A549 (cell line): ENCODE measurements around the gene CREB5. TPM values are rescaled to one million over a fixed set of nuclear protein-coding genes. Genes with fewer than 3 reads are reported as not detected.

Source experiments
- ATAC-seq, 2 experiments: fragments of 200-7000 bp in 1 of 2; fragments of >200 bp in 1 of 2; cut with Nextera tagmentation in 1 of 2; cut with Tn5 transposase in 1 of 2; 3 replicates each; pipeline versions ENCODE4 v1.8.0 to v1.9.1; 2018 to 2020; ENCODE audit warnings: mild to moderate bottlenecking in 1 of 2, moderate library complexity in 1 of 2
- CTCF ChIA-PET: fragments of 300-600 bp; sonication (Branson Sonifier 250); formaldehyde crosslinking; extraction: SDS; loops from one replicate; lab custom pipeline; 2021; ENCODE audit warnings: antibody characterized with exemption, inconsistent platforms; lab: Yijun Ruan, JAX
- POLR2A ChIA-PET: fragments of 350-600 bp; formaldehyde crosslinking; extraction: SDS; loops from one replicate; lab custom pipeline; 2021; ENCODE audit warnings: antibody characterized with exemption, inconsistent platforms; lab: Yijun Ruan, JAX
- DNase-seq, 2 experiments: peaks; one replicate each; pipeline versions ENCODE4 v3.0.0 to v3.0.0-alpha.2; 2011 to 2016; ENCODE audit warnings: low read depth in 1 of 2, low spot score in 1 of 2
- FAIRE-seq: peaks from 2 replicates; lab custom pipeline; 2011; peaks lifted over from hg19 to GRCh38; lab: Jason Lieb, UNC
- H3K27ac ChIP-seq, 2 experiments: fragments of >200 bp; sonication (Bioruptor Twin); formaldehyde crosslinking; 3 replicates each; pipeline ENCODE4 v1.5.1; 2016 to 2017
- H3K4me1 ChIP-seq: fragments of >200 bp; sonication (Bioruptor Twin); formaldehyde crosslinking; 3 replicates; pipeline ENCODE4 v1.6.1; 2016
- H3K4me2 ChIP-seq: fragments of >200 bp; sonication (Bioruptor Twin); formaldehyde crosslinking; 3 replicates; pipeline ENCODE4 v1.6.1; 2016
- H3K4me3 ChIP-seq: fragments of >200 bp; sonication (Bioruptor Twin); formaldehyde crosslinking; 3 replicates; pipeline ENCODE4 v1.5.1; 2016
- H3K9me3 ChIP-seq: fragments of >200 bp; sonication (Bioruptor Twin); formaldehyde crosslinking; 3 replicates; pipeline ENCODE4 v1.6.1; 2016
- CHD4 ChIP-seq: fragments of 200-600 bp; sonication (generic); IDR thresholded peaks from 2 replicates; pipeline ENCODE4 v1.6.1; 2016; ENCODE audit warnings: antibody characterized with exemption, mild to moderate bottlenecking, borderline replicate concordance
- ESRRA ChIP-seq: fragments of 150-350 bp; IDR thresholded peaks from 2 replicates; pipeline ENCODE4 v1.6.1; 2014; ENCODE audit warnings: mild to moderate bottlenecking, low read length, borderline replicate concordance
- GATA3 ChIP-seq: IDR thresholded peaks from 2 replicates; pipeline ENCODE4 v1.6.1; 2012; ENCODE audit warnings: borderline replicate concordance
- HDAC2 ChIP-seq: fragments of 200-600 bp; sonication (generic); IDR thresholded peaks from 2 replicates; pipeline ENCODE4 v1.6.1; 2016
- HEYL ChIP-seq: fragments of 250-450 bp; sonication (Bioruptor Pico); IDR thresholded peaks from 2 replicates; pipeline ENCODE4 v1.8.0; 2021; ENCODE audit warnings: mild to moderate bottlenecking, moderate library complexity
- JUNB ChIP-seq: fragments of >200 bp; sonication (Bioruptor Twin); formaldehyde crosslinking; IDR thresholded peaks from 2 replicates; pipeline ENCODE4 v1.6.1; 2016
- MAFK ChIP-seq: fragments of 450-650 bp; IDR thresholded peaks from 2 replicates; pipeline ENCODE4 v1.6.1; 2014; ENCODE audit not compliant: partially characterized antibody
- MYC ChIP-seq: IDR thresholded peaks from 2 replicates; pipeline ENCODE4 v1.6.1; 2012; ENCODE audit warnings: mild to moderate bottlenecking, inconsistent platforms, low read length, improper control_type of control experiment, borderline replicate concordance
- NPAS2 ChIP-seq: fragments of 250-450 bp; sonication (Bioruptor Pico); IDR thresholded peaks from 2 replicates; pipeline ENCODE4 v1.8.0; 2022; ENCODE audit warnings: mild to moderate bottlenecking, moderate library complexity, borderline replicate concordance
- NR3C1 ChIP-seq: fragments of >200 bp; sonication (Bioruptor Twin); formaldehyde crosslinking; IDR thresholded peaks from 3 replicates; pipeline ENCODE4 v1.6.1; 2017
- PHF8 ChIP-seq: fragments of 200-600 bp; sonication (generic); IDR thresholded peaks from 2 replicates; pipeline ENCODE4 v1.6.1; 2016; ENCODE audit warnings: low read depth, mild to moderate bottlenecking, antibody characterized with exemption, moderate library complexity, borderline replicate concordance
- POLR2A ChIP-seq: IDR thresholded peaks from 2 replicates; pipeline ENCODE4 v1.6.1; 2012; ENCODE audit warnings: mild to moderate bottlenecking, low read length
- POLR2AphosphoS2 ChIP-seq: conservative IDR thresholded peaks from 2 replicates; pipeline ENCODE4 v1.6.1; 2012; ENCODE audit warnings: low read length, improper control_type of control experiment, inconsistent platforms
- RAD21 ChIP-seq, 2 experiments: fragments of >200 bp in 1 of 2; sonication (Bioruptor Twin) in 1 of 2; formaldehyde crosslinking in 1 of 2; IDR thresholded peaks in 1 of 2; conservative IDR thresholded peaks in 1 of 2; 2 replicates in 1 of 2; 3 replicates in 1 of 2; pipeline ENCODE4 v1.6.1; 2012 to 2018; ENCODE audit warnings: inconsistent platforms in 1 of 2
- RCOR1 ChIP-seq: fragments of 150-350 bp; IDR thresholded peaks from 2 replicates; pipeline ENCODE4 v1.6.1; 2014; ENCODE audit warnings: antibody characterized with exemption, low read length, low read depth
- TFCP2L1 ChIP-seq: fragments of 250-450 bp; sonication (Bioruptor Pico); IDR thresholded peaks from 2 replicates; pipeline ENCODE4 v1.5.0; 2021; ENCODE audit warnings: mild to moderate bottlenecking
- TP53 ChIP-seq: fragments of 250-450 bp; sonication (Bioruptor Pico); IDR thresholded peaks from 2 replicates; pipeline ENCODE4 v1.5.0; 2021; ENCODE audit warnings: mild to moderate bottlenecking, moderate library complexity
- ZNF302 ChIP-seq: fragments of 250-450 bp; sonication (Bioruptor Pico); IDR thresholded peaks from 2 replicates; pipeline ENCODE4 v1.9.0; 2021; ENCODE audit warnings: inconsistent platforms, mild to moderate bottlenecking, moderate library complexity
- WGBS: methylation state at CpG from one replicate; pipeline ENCODE4 v1.1.6; 2017; ENCODE audit errors: missing lambda C conversion rate; 5-methylcytosine and 5-hydroxymethylcytosine counted together
- polyA plus RNA-seq, 4 experiments: library from polyadenylated mRNA; depleted of rRNA in 3 of 4; stranded (reverse); fragments of >200 nt; fragmentation: RNase III in 1 of 4; extraction: RNeasy Plus Mini Kit Qiagen cat#74134 plus additional on column Dnase treatment in 1 of 4; gene quantifications; 2 replicates in 3 of 4; 3 replicates in 1 of 4; pipeline ENCODE4 v1.2.3, GENCODE V29; 2011 to 2017
- TF ChIP-seq, protein P1 (sequence below): fragments of 200-600 bp; sonication (generic); IDR thresholded peaks from 2 replicates; pipeline ENCODE4 v1.6.1; 2016; ENCODE audit warnings: antibody characterized with exemption, mild to moderate bottlenecking, moderate library complexity
- TF ChIP-seq, protein P2 (sequence below): fragments of >200 bp; sonication (Bioruptor Twin); formaldehyde crosslinking; IDR thresholded peaks from 3 replicates; pipeline ENCODE4 v1.5.1; 2016

Gene CREB5
- polyA plus RNA-seq, 2 of the 4 experiments (the other 2 are of a cell fraction) = 0.61 to 1.5 TPM

DNA sequence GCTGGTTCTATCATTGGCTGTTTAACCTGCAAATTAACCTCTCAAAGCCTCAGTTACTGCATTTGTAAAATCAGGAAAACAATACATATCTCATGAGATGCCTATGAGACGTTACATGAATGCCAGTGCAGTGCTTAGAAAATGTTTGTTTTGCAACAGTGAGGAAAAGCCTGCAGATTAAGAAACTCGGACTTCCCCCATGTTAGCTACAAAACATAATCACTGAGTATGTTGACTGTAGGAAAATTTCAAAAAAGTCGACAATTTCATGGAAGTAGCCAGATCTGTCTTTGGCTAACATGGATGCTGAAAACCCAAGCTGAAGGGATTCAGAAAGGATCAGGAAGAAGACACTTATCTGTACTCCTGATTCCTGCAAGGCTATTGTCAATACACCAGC is 424.4 kb downstream of the CREB5 start:
- no peak for TF ChIP-seq ZNF302
- TF ChIP-seq, all 56 proteins: peak for 0
- Histone ChIP-seq H3K4me3 (no peak overlapping the region), H3K4me2 (no peak overlapping the region), H3K4me1 (no peaks in the 10 kb centered on the region), H3K27ac (no peak overlapping the region), H3K9me3 (no peaks in the 10 kb centered on the region)
- POLR2A ChIA-PET = no interaction called here
- ATAC-seq (no peak), FAIRE-seq (no peak), DNase-seq (no peak)
- CTCF ChIA-PET = interaction anchor here (1.0 to 1.3 kb wide), 2 partner anchors 10 to 17 kb away, joined by 3 to 4 read pairs; no protein-coding TSS in a partner anchor
- 18% methylated on average over 3 of the region's 3 CpGs for WGBS

DNA sequence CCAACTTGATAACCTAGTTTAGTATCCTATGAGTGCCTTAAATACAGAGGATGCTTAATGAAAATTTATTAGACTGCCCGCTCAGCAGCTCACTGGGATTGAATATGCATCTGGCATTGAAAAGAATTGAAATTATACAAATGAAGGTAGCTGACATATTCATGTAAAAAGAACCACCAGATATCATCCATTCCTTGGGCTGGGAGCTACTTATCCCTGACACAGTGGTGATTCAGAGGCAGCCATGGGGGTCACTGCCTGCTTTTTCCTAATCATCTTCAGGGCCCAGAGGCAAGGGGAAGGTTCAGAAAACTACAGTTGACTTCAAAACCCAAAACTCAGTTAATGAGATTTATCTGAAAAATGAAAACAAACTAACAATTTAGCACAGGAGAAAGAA is 424.9 kb downstream of the CREB5 start:
- DNase-seq = no peak
- CTCF ChIA-PET = interaction anchor here (1.0 kb wide), 1 partner anchor 9 kb away, joined by 3 read pairs; no protein-coding TSS in a partner anchor
- TF ChIP-seq CHD4 = no peak
- TF ChIP-seq POLR2A = no peak
- TF ChIP-seq, protein P1, sequence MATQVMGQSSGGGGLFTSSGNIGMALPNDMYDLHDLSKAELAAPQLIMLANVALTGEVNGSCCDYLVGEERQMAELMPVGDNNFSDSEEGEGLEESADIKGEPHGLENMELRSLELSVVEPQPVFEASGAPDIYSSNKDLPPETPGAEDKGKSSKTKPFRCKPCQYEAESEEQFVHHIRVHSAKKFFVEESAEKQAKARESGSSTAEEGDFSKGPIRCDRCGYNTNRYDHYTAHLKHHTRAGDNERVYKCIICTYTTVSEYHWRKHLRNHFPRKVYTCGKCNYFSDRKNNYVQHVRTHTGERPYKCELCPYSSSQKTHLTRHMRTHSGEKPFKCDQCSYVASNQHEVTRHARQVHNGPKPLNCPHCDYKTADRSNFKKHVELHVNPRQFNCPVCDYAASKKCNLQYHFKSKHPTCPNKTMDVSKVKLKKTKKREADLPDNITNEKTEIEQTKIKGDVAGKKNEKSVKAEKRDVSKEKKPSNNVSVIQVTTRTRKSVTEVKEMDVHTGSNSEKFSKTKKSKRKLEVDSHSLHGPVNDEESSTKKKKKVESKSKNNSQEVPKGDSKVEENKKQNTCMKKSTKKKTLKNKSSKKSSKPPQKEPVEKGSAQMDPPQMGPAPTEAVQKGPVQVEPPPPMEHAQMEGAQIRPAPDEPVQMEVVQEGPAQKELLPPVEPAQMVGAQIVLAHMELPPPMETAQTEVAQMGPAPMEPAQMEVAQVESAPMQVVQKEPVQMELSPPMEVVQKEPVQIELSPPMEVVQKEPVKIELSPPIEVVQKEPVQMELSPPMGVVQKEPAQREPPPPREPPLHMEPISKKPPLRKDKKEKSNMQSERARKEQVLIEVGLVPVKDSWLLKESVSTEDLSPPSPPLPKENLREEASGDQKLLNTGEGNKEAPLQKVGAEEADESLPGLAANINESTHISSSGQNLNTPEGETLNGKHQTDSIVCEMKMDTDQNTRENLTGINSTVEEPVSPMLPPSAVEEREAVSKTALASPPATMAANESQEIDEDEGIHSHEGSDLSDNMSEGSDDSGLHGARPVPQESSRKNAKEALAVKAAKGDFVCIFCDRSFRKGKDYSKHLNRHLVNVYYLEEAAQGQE = no peak
- no peak for TF ChIP-seq NPAS2
- no peak for TF ChIP-seq RCOR1
- TF ChIP-seq TFCP2L1 (CRISPR knock-in tag) = no peak
- no peak for TF ChIP-seq PHF8
- TF ChIP-seq HDAC2 = no peak
- no peak for TF ChIP-seq HEYL
- no peak for TF ChIP-seq GATA3
- no peak for TF ChIP-seq JUNB
- TF ChIP-seq MAFK = no peak
- TF ChIP-seq ESRRA = no peak
- no peak for TF ChIP-seq RAD21 (conservative IDR thresholded peaks at IDR 0.05 in 1 of 2, IDR thresholded peaks at IDR 0.05 in 1 of 2)
- no peak for TF ChIP-seq TP53
- no peak for TF ChIP-seq NR3C1
- no peak for TF ChIP-seq MYC
- no peak for TF ChIP-seq POLR2AphosphoS2
- Histone ChIP-seq H3K9me3 (no peaks in the 10 kb centered on the region), H3K27ac (no peak overlapping the region), H3K4me3 (no peak overlapping the region), H3K4me2 (no peak overlapping the region), H3K4me1 (no peaks in the 10 kb centered on the region)
- FAIRE-seq = no peak
- no peak for ATAC-seq
- 71% methylated on average over 1 of the region's 1 CpG for WGBS
- POLR2A ChIA-PET = no interaction called here

DNA sequence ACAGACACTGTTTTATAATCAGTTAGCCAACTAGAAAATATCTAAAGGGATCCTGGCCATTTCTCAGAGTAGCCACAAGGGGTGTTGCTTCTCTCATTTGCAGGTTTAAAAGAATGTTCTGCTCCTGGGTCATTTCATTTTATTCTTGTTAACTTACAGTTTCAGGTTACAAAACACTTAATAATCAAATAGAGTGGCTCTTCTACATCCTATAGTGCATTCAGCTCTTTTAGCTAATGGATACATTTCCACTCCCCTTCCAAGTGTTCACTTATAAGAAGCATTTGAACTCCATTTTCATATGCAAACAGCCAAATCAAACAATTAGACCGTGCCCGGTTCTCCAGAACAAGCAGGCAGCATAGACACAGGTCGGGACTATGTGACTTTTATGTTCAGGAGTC is 428.3 kb downstream of the CREB5 start:
- no peak for TF ChIP-seq TP53
- TF ChIP-seq, protein P2, sequence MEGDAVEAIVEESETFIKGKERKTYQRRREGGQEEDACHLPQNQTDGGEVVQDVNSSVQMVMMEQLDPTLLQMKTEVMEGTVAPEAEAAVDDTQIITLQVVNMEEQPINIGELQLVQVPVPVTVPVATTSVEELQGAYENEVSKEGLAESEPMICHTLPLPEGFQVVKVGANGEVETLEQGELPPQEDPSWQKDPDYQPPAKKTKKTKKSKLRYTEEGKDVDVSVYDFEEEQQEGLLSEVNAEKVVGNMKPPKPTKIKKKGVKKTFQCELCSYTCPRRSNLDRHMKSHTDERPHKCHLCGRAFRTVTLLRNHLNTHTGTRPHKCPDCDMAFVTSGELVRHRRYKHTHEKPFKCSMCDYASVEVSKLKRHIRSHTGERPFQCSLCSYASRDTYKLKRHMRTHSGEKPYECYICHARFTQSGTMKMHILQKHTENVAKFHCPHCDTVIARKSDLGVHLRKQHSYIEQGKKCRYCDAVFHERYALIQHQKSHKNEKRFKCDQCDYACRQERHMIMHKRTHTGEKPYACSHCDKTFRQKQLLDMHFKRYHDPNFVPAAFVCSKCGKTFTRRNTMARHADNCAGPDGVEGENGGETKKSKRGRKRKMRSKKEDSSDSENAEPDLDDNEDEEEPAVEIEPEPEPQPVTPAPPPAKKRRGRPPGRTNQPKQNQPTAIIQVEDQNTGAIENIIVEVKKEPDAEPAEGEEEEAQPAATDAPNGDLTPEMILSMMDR = peak; percentile 34; the same call in 2 of the 3 replicates
- CTCF ChIA-PET = interaction anchor here (1.4 kb wide), 1 partner anchor 16 kb away, joined by 4 read pairs; no protein-coding TSS in a partner anchor

More for the DNA sequence above, 428.3 kb downstream of the CREB5 start:
- POLR2A ChIA-PET = no interaction called here
- ATAC-seq (0 out of 6 replicates have a peak, but pooled peaks of 1 of the 2 experiments have one; percentile 41), DNase-seq (peak in 1 of 2 experiments; percentile 23), FAIRE-seq (peak; percentile 32)
- no peak overlapping the region for H3K27ac ChIP-seq
- WGBS = 15% methylated on average over 3 of the region's 3 CpGs
- H3K9me3 ChIP-seq = no peaks in the 10 kb centered on the region
- H3K4me2 ChIP-seq = no peak overlapping the region
- no peaks in the 10 kb centered on the region for H3K4me1 ChIP-seq
- no peak overlapping the region for H3K4me3 ChIP-seq
